ENCODE data around the gene CGB2. TPM values are rescaled to one million over a fixed set of nuclear protein-coding genes. Genes with fewer than 3 reads are reported as not detected.
A peak's percentile ranks its signal among the peaks of the same experiment; 100 is the strongest.
"Not testable (repeated sequence)": the region's sequence is repeated elsewhere in the genome, so short reads cannot be mapped to it uniquely, and the experiment has no call there.

Gene CGB2
- total and polyA plus RNA-seq, 2 of the 4 experiments (the other 2 are of a cell fraction): not detected

DNA sequence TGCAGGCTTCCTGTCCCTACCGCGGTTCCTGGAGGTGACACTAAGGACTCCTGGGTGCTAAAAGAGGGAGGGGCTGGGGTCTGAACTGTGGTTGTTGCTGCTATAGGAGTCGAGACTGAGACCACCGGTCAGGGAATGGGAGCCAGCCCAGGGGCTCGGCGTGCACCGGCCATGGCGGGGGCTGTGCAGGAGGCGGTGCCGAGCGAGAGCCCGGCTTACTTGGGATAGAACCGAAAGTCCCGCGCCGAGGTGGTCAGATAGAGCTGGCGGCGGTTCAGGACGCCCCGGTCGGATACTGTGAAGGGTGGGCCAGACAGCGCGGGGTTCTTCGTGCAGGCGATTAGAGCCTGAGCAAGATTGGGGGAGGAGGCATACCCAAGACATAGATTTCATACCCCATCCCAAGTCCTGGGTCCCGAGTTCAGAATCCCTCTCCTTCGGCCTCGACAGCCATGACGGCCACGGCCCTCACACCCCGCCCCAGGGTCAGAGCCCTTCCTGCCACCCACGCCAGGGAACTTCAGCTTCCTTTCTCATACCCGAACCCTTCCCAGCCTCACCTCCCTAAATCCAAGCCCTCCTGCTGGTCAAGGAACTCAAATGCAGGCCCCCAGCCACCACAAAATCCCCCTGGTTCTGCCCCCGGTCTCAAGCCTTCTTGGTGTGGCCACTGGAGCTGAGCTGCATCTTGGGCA is 25.4 kb downstream of the CGB2 start:
- H3K9ac ChIP-seq (ENCODE audit: low read depth, low read length); H2BK5ac ChIP-seq (ENCODE audit: low read depth, low read length, poor library complexity, severe bottlenecking); H3K18ac ChIP-seq (ENCODE audit: low read depth, low read length); POLR2A ChIA-PET (ENCODE audit: unreplicated experiment); H3K4me1 ChIP-seq (ENCODE audit: control insufficient read depth, insufficient read depth, low read length); ATAC-seq (ENCODE audit: low read depth); H3K36me3 ChIP-seq (ENCODE audit: control insufficient read depth, insufficient read depth, low read length); dilution Hi-C loops (cut with HindIII; ENCODE audit: low sequenced_read_pairs, unreplicated experiment); H3K27me3 ChIP-seq (ENCODE audit: control insufficient read depth, insufficient read depth, low read length); in situ Hi-C loops (cut with MboI; ENCODE audit: low sequenced_read_pairs); H3K9me3 ChIP-seq (ENCODE audit: control insufficient read depth, insufficient read depth, low read length); H3K56ac ChIP-seq (ENCODE audit: extremely low read depth, insufficient read depth, low read length); BruUV-seq (replicated peaks); H3K79me1 ChIP-seq (ENCODE audit: low read depth in 1 of 2, low read length in 2 of 2); DNase-seq; H3K27ac ChIP-seq (ENCODE audit: insufficient read depth, low read length); H2BK15ac ChIP-seq (ENCODE audit: low read depth, low read length); H4K20me1 ChIP-seq (ENCODE audit: insufficient read depth, low read length); H2BK20ac ChIP-seq (ENCODE audit: low read depth, low read length); H3K9me1 ChIP-seq (ENCODE audit: insufficient read depth, low read length): not testable (repeated sequence)
- peak overlapping the region; percentile 60 for H2AK9ac ChIP-seq (replicated peaks; ENCODE audit: low read depth, low read length, poor library complexity)
- peak overlapping the region; percentile 61 for H3K4me3 ChIP-seq (ENCODE audit: insufficient read depth, low read depth, low read length)
- H4K5ac ChIP-seq (ENCODE audit: low read depth, low read length): peak overlapping the region; percentile 17; the same call in 1 of the 2 replicates
- peak overlapping the region; percentile 95 for H2AFZ ChIP-seq (replicated peaks; ENCODE audit: low read length, poor library complexity)
- 16% methylated on average over 6 of the region's 34 CpGs; no CpG with 5 or more reads in 1 of the 2 experiments for WGBS, 2 experiments (ENCODE audit: extremely low coverage in 2 of 2, insufficient read length in 1 of 2)
- CTCF ChIA-PET: interaction anchor here (0.6 to 0.8 kb wide), 3 partner anchors 18 to 64 kb away, joined by 3 read pairs; partner anchors contain the start of genes GYS1 and RUVBL2
- H3K23ac ChIP-seq (ENCODE audit: low read depth, low read length): peak overlapping the region; percentile 89
- peak overlapping the region; percentile 84 for H3K4me2 ChIP-seq (ENCODE audit: low read depth, low read length)
- peak overlapping the region; percentile 62; the same call in 1 of the 2 replicates for H4K91ac ChIP-seq (ENCODE audit: insufficient read depth, low read depth, low read length)
- peak overlapping the region; percentile 68 for H3K14ac ChIP-seq (replicated peaks; ENCODE audit: low read depth, low read length)
- H4K8ac ChIP-seq (ENCODE audit: low read depth in 2 of 2, low read length in 2 of 2): peak overlapping the region in 1 of 2 experiments; percentile 60; a peak in 2 of 4 replicates
- peak overlapping the region; percentile 39 for H2AK5ac ChIP-seq (ENCODE audit: low read depth, low read length)
- intact Hi-C loops (cut with micrococcal nuclease): loop anchor here (5.0 kb wide), 1 partner anchor 65 kb away; the partner anchor contains the start of genes GYS1 and RUVBL2
- 0 out of 2 replicates have a peak overlapping the region, but pooled peaks have one; percentile 34 for H2BK120ac ChIP-seq (ENCODE audit: low read depth, low read length)
- H3K4ac ChIP-seq (ENCODE audit: low read depth, low read length): peak overlapping the region; percentile 16; the same call in 1 of the 2 replicates

All from IMR-90 (cell line).